Activated CD8-positive, alpha-beta memory T cell treated with anti-CD3 and anti-CD28 coated beads for 36 hours (primary cell): ENCODE measurements around the gene HDHD2. TPM values are rescaled to one million over a fixed set of nuclear protein-coding genes. Genes with fewer than 3 reads are reported as not detected.

Experiments
- CTCF ChIA-PET: fragments of 350-600 bp; sonication (Branson Sonifier 250); formaldehyde crosslinking; loops from one replicate; lab custom pipeline; 2021; ENCODE audit warnings: antibody characterized with exemption; lab: Charles Lee
- POLR2A ChIA-PET: fragments of 350-600 bp; sonication (Branson Sonifier 250); formaldehyde crosslinking; loops from one replicate; lab custom pipeline; 2021; ENCODE audit warnings: antibody characterized with exemption; lab: Charles Lee
- total RNA-seq, 2 experiments: library from RNA; stranded (reverse); gene quantifications; one replicate each; pipeline ENCODE4 v1.2.3, GENCODE V29; 2021

HDHD2 gene
- total RNA-seq, 2 experiments from 2014 or later = 21.4 to 25.6 TPM

GRCh38 chr18:47081578-47081977, 68.7 kb downstream of the HDHD2 start:
- POLR2A ChIA-PET = no interaction called here
- CTCF ChIA-PET = no interaction called here

DNA sequence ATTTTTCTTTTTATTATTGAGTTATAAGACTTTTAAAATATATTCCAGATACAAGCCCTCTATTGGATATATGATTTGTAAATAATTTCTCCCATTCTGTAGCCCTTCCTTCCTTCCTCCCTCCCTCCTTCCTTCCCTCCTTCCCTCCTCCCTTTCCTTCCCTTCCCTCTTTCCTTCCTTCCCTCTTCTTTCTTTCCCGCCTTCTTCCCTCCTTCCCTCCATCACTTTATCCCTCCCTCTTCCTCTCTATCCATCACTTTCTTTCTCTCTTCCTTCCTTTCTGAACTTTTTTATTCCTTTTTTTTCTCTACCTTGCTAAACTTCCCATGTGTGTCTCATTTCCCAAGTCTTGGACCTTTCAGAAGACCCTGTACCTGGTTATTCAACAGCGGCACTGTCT, 69.4 kb downstream of the HDHD2 start:
- ChIA-PET POLR2A (no interaction called here), CTCF (no interaction called here)

- ChIA-PET CTCF (no interaction called here), POLR2A (no interaction called here)
These were observed 73.2 kb downstream of the HDHD2 start for GRCh38 chr18:47077111-47077510.

- ChIA-PET POLR2A (no interaction called here), CTCF (no interaction called here)
These were observed 75.0 kb downstream of the HDHD2 start for GRCh38 chr18:47075098-47075883.

DNA sequence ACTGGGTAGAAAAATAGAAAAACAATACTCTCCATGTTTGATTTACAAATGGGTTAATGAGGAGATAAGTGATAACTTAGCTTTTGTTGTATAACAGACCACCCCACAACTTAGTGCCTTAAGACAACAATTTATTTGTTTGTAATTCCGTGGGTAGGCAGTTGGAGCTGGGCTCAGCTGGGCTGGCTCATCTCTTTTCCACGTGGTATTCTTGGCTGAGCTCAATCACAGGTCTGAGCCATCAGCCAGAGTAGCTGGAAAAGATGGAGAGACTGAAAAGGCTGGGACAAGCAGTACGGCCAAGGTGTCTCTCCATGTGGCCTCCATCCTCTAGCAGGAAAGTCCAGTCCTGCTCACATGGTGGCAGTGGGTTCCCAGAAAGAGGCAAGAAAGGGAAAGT, 82.7 kb downstream of the HDHD2 start:
- POLR2A ChIA-PET = no interaction called here

GRCh38 chr18:47063096-47063495, 87.2 kb downstream of the HDHD2 start:
- CTCF ChIA-PET = no interaction called here
- POLR2A ChIA-PET = no interaction called here

More for the DNA sequence above, 82.7 kb downstream of the HDHD2 start:
- CTCF ChIA-PET = no interaction called here

DNA sequence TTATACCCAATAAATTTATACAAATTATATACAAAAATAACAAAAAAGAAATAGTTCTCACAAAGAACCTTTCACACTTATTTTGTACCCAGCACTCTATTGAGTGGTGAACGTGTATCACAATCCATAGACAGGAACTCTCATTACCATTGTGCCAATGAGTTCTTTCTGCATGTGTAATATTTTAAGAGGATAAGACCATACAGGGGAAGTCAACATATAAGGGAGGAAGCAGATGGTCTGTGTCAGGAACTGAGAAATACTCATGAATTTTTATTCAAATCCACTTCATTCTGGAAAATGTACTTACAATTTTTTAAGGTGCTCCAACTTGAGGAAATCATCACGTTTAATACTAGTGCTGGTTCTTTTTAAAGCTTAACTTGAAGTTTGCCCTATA, 87.8 kb downstream of the HDHD2 start:
- POLR2A ChIA-PET = no interaction called here
- CTCF ChIA-PET = no interaction called here

Other genes starting within 250 kb of the HDHD2 start
- 10 to 100 TPM; 27.0 to 29.4 TPM for gene PIAS2, start 233.0 kb downstream of the HDHD2 start, total RNA-seq
- gene KATNAL2, start 232.9 kb downstream of the HDHD2 start, total RNA-seq = under 1 TPM; 0.32 to 0.82 TPM
- not detected for gene ELOA2, start 114.9 kb downstream of the HDHD2 start, total RNA-seq
- gene IER3IP1, start 25.9 kb upstream of the HDHD2 start, total RNA-seq = 10 to 100 TPM; 14.7 to 15.6 TPM
- not detected for gene SKOR2, start 101.2 kb upstream of the HDHD2 start, total RNA-seq